PC-9 (cell line): Measurements from ENCODE around the gene ST3GAL2. TPM values are rescaled to one million over a fixed set of nuclear protein-coding genes. Genes with fewer than 3 reads are reported as not detected.

Source experiments
- BruUV-seq: library from RNA; stranded (reverse); fragments of 400-500 nt; replicated peaks from 2 replicates; lab custom pipeline; 2021; lab: Mats Ljungman, UMichigan
- CTCF ChIA-PET: fragments of 300-600 bp; sonication (Branson Sonifier 250); formaldehyde crosslinking; loops from one replicate; lab custom pipeline; 2022; ENCODE audit warnings: antibody characterized with exemption; lab: Charles Lee
- POLR2A ChIA-PET: fragments of 300-600 bp; sonication (Branson Sonifier 250); formaldehyde crosslinking; loops from one replicate; lab custom pipeline; 2022; ENCODE audit warnings: antibody characterized with exemption; ENCODE audit not compliant: unreplicated experiment; lab: Charles Lee
- DNase-seq, 2 experiments: peaks; one replicate each; pipeline versions ENCODE4 v3.0.0 to v3.0.0-alpha.2; 2015 to 2022; ENCODE audit warnings: mixed read lengths in 1 of 2
- H2AFZ ChIP-seq: fragments of 200-600 bp; sonication (generic); 2 replicates; pipeline ENCODE4 v1.8.1; 2017; ENCODE audit warnings: antibody characterized with exemption
- H3F3A ChIP-seq: fragments of 200-600 bp; sonication (generic); 2 replicates; pipeline ENCODE4 v1.8.1; 2017; ENCODE audit warnings: antibody characterized with exemption, mild to moderate bottlenecking, low read depth; ENCODE audit not compliant: insufficient read depth
- H3K27ac ChIP-seq: fragments of 200-600 bp; sonication (generic); 2 replicates; pipeline ENCODE4 v1.6.1; 2016; ENCODE audit warnings: mixed run types
- H3K27me3 ChIP-seq: fragments of 200-600 bp; sonication (generic); 2 replicates; pipeline ENCODE4 v1.6.1; 2016; ENCODE audit warnings: low read depth, mixed run types; ENCODE audit not compliant: insufficient read depth
- H3K36me3 ChIP-seq: fragments of 200-600 bp; sonication (generic); 2 replicates; pipeline ENCODE4 v1.6.1; 2016; ENCODE audit warnings: low read depth, mixed run types
- H3K4me1 ChIP-seq: fragments of 200-600 bp; sonication (generic); replicated peaks from 2 replicates; pipeline ENCODE4 v1.6.1; 2016; ENCODE audit warnings: mixed run types; ENCODE audit not compliant: insufficient read depth
- H3K4me2 ChIP-seq: fragments of 200-600 bp; sonication (generic); 2 replicates; pipeline ENCODE4 v1.6.1; 2017; ENCODE audit warnings: mixed run types
- H3K4me3 ChIP-seq: fragments of 200-600 bp; sonication (generic); 2 replicates; pipeline ENCODE4 v1.6.1; 2016; ENCODE audit warnings: mixed run types
- H3K79me2 ChIP-seq: fragments of 200-600 bp; sonication (generic); 2 replicates; pipeline ENCODE4 v1.6.1; 2017; ENCODE audit warnings: low read depth, mixed run types
- H3K9me2 ChIP-seq: fragments of 200-600 bp; sonication (generic); 2 replicates; pipeline ENCODE4 v1.8.1; 2017; ENCODE audit warnings: mild to moderate bottlenecking; ENCODE audit not compliant: insufficient read depth
- H3K9me3 ChIP-seq: fragments of 200-600 bp; sonication (generic); 2 replicates; pipeline ENCODE4 v1.8.1; 2016; ENCODE audit warnings: low read depth; ENCODE audit not compliant: insufficient read depth
- H4K20me1 ChIP-seq: fragments of 200-600 bp; sonication (generic); 2 replicates; pipeline ENCODE4 v1.8.1; 2017; ENCODE audit not compliant: insufficient read depth
- EZH2 ChIP-seq: fragments of 200-600 bp; sonication (generic); IDR thresholded peaks from 2 replicates; pipeline ENCODE4 v1.8.0; 2017; ENCODE audit warnings: antibody characterized with exemption, low read depth
- intact Hi-C: fragments of 100-400 bp; cut with micrococcal nuclease; formaldehyde crosslinking; loops from one replicate; pipeline ENCODE4 v1.10.0; 2022; ENCODE audit not compliant: unreplicated experiment
- total RNA-seq: library from RNA; stranded (reverse); gene quantifications from 2 replicates; pipeline ENCODE4 v1.2.3, GENCODE V29; 2021
- TF ChIP-seq, protein P1 (sequence below): fragments of 200-600 bp; sonication (generic); conservative IDR thresholded peaks from 2 replicates; pipeline ENCODE4 v1.6.1; 2017; ENCODE audit warnings: mixed run types, antibody characterized with exemption, mild to moderate bottlenecking, moderate library complexity

ST3GAL2 gene
- total RNA-seq, 1 experiment from 2014 or later: 9.7 TPM

DNA sequence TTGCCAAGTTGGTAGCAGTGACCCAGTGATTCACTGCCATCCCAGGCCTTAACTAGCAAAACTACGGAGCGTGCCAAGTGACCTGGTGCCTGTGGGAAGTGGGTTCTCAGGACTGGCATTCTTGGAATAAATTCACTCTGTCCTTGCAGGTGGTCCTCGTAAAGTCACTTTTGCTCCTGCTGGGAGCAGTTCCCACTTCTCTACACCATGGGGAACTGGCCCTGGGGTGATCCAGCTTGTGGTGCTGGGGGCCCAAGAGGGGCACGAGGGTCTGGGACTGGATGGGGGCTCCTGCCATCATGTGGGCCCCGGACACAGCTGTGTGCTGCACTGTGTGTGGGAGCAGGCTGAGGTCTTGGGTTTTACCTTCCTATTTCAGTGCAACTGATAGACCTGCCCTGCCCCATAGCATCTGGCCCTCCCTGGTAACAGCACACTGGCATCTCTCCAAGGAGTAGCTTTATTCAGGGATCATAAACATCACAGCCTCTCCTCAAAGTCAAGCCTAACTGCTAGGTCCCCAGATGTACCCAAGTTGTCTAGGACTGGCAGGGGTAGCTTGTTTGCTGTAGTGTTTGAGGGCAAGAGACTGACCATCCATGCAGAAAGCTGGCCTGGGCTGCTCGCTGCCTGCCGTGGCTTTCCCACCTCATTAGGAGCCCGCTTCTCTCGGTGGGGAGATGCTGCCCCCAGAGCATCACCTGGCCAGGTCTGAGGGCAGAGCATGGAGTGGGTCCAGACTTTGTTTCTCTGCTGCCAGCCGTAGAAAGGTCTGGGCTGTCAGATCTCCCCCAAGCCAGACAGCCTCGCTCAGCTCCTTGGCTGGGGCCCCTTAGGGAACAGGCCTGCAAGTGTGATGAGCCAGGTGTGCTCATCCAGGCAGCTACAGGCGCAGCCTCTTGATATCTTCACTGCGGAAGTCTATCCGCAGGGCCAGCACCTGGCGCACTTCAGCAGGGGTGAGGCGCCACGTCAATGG, 41.5 kb upstream of the ST3GAL2 start:
- Histone ChIP-seq H3K4me3 (no peak overlapping the region), H4K20me1 (no peaks in the 10 kb centered on the region), H3K4me2 (no peak overlapping the region), H3K27me3 (no peaks in the 10 kb centered on the region), H3K9me3 (no peaks in the 10 kb centered on the region), H3K27ac (no peak overlapping the region), H2AFZ (no peak overlapping the region), H3K79me2 (no peaks in the 10 kb centered on the region), H3K4me1 (peaks cover 23% of the 10 kb centered on the region), H3K36me3 (0 out of 2 replicates have a peak, but pooled peaks cover 8% of the 10 kb centered on the region), H3F3A (peaks cover 25% of the 10 kb centered on the region), H3K9me2 (no peaks in the 10 kb centered on the region)
- DNase-seq: no peak
- CTCF ChIA-PET: no interaction called here
- intact Hi-C loops: no loop called here
- POLR2A ChIA-PET: no interaction called here
- TF ChIP-seq EZH2: no peak
- TF ChIP-seq, protein P1, sequence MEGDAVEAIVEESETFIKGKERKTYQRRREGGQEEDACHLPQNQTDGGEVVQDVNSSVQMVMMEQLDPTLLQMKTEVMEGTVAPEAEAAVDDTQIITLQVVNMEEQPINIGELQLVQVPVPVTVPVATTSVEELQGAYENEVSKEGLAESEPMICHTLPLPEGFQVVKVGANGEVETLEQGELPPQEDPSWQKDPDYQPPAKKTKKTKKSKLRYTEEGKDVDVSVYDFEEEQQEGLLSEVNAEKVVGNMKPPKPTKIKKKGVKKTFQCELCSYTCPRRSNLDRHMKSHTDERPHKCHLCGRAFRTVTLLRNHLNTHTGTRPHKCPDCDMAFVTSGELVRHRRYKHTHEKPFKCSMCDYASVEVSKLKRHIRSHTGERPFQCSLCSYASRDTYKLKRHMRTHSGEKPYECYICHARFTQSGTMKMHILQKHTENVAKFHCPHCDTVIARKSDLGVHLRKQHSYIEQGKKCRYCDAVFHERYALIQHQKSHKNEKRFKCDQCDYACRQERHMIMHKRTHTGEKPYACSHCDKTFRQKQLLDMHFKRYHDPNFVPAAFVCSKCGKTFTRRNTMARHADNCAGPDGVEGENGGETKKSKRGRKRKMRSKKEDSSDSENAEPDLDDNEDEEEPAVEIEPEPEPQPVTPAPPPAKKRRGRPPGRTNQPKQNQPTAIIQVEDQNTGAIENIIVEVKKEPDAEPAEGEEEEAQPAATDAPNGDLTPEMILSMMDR: no peak
- BruUV-seq: no TSS peak

GRCh38 chr16:70478912-70479341, 40.0 kb upstream of the ST3GAL2 start:
- Histone ChIP-seq H3K9me3 (no peaks in the 10 kb centered on the region), H4K20me1 (no peaks in the 10 kb centered on the region), H3K4me1 (peaks cover 30% of the 10 kb centered on the region), H2AFZ (no peak overlapping the region), H3K79me2 (no peaks in the 10 kb centered on the region), H3K36me3 (0 out of 2 replicates have a peak, but pooled peaks cover 8% of the 10 kb centered on the region), H3F3A (peaks cover 25% of the 10 kb centered on the region), H3K27me3 (no peaks in the 10 kb centered on the region), H3K4me2 (no peak overlapping the region), H3K27ac (no peak overlapping the region), H3K4me3 (no peak overlapping the region), H3K9me2 (no peaks in the 10 kb centered on the region)
- intact Hi-C loops: no loop called here
- ChIA-PET CTCF (no interaction called here), POLR2A (interaction anchor here (0.6 kb wide), 3 partner anchors 12 to 1150 kb away, joined by 3 to 6 read pairs (median 5); no protein-coding TSS in a partner anchor)
- TF ChIP-seq EZH2: no peak
- TF ChIP-seq, protein P1: no peak
- no TSS peak for BruUV-seq
- no peak for DNase-seq

DNA sequence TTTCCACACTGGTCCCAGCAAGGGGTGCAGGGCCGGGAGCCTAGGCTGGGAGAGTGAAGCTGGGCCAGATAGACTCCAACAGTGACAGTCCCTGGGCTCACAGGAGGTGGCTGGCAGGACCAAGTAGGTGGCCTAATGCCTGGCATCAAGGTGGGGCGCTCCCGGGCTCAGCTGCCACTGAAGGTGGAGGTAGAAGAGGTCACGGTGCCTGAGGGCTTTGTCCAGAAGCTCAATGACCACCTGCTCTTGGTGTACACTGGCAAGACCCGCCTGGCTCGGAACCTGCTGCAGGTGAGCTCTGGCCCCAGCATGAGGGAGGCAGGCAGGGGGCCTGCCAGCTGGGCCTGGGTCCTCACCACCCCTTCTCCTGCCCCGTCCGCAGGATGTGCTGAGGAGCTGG, 39.3 kb upstream of the ST3GAL2 start:
- BruUV-seq: no TSS peak
- Histone ChIP-seq H2AFZ (no peak overlapping the region), H3K27ac (no peak overlapping the region), H3K9me3 (no peaks in the 10 kb centered on the region), H3K36me3 (0 out of 2 replicates have a peak, but pooled peaks cover 8% of the 10 kb centered on the region), H3K4me2 (no peak overlapping the region), H3K79me2 (no peaks in the 10 kb centered on the region), H3K4me3 (no peak overlapping the region), H3K4me1 (peaks cover 30% of the 10 kb centered on the region), H3F3A (peaks cover 25% of the 10 kb centered on the region), H4K20me1 (no peaks in the 10 kb centered on the region), H3K9me2 (no peaks in the 10 kb centered on the region), H3K27me3 (no peaks in the 10 kb centered on the region)
- intact Hi-C loops: no loop called here
- DNase-seq: no peak
- ChIA-PET CTCF (no interaction called here), POLR2A (interaction anchor here (0.6 kb wide), 1 partner anchor 108 kb away, joined by 8 read pairs; no protein-coding TSS in a partner anchor)
- no peak for TF ChIP-seq EZH2
- TF ChIP-seq, protein P1: no peak
